AG10803 (cell line): ENCODE results near the gene NQO1.

Source experiments
- DNase-seq: peaks from one replicate; pipeline ENCODE4 v3.0.0; 2010; ENCODE audit warnings: low read depth
- H3K4me3 ChIP-seq: 2 replicates; pipeline ENCODE4 v1.5.1; 2011; ENCODE audit warnings: mild to moderate bottlenecking, low read length, control low read depth
- TF ChIP-seq, protein P1 (sequence below): conservative IDR thresholded peaks from 2 replicates; pipeline ENCODE4 v1.5.1; 2011; ENCODE audit warnings: mild to moderate bottlenecking, low read length, control low read depth, inconsistent platforms

The NQO1 gene

DNA sequence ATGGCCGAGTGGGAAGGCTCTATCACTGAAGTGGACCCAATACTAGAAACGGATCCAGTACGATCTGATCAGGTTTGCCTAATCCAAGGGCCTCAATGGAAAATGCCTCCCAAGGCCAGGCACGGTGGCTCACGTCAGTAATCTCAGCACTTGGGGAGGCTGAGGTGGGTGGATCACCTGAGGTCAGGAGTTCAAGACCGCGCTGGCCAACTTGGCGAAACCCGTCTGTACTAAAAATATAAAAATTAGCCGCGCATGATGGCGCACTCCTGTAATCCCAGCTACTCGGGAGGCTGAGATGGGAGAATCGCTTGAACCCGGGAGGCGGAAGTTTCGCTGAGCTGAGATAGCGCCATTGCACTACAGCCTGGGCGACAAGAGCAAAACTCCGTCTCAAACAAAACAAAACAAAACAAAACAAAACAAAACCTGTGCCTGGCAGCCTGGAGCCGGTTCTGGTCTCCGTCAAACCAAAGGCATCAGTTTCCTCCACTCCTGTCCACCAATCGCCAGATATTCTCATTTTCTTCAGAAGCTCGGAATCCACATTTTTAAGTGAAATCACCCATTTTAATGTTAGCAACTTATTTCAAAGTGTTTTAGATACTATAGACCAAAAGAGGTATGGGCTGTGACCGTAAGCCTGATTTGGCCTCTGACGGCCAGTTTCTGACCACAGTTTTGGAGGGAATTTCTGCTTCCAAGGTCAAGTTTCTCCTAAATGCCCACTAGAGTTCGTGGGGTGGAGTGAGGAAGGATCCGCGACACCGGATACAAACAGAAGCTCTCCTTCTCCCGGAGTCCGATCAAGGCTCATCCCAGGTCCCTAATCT lies 664 bp downstream of the NQO1 start:
- TF ChIP-seq, protein P1, sequence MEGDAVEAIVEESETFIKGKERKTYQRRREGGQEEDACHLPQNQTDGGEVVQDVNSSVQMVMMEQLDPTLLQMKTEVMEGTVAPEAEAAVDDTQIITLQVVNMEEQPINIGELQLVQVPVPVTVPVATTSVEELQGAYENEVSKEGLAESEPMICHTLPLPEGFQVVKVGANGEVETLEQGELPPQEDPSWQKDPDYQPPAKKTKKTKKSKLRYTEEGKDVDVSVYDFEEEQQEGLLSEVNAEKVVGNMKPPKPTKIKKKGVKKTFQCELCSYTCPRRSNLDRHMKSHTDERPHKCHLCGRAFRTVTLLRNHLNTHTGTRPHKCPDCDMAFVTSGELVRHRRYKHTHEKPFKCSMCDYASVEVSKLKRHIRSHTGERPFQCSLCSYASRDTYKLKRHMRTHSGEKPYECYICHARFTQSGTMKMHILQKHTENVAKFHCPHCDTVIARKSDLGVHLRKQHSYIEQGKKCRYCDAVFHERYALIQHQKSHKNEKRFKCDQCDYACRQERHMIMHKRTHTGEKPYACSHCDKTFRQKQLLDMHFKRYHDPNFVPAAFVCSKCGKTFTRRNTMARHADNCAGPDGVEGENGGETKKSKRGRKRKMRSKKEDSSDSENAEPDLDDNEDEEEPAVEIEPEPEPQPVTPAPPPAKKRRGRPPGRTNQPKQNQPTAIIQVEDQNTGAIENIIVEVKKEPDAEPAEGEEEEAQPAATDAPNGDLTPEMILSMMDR = no peak
- H3K4me3 ChIP-seq = peak overlapping the region; percentile 83
- DNase-seq = no peak

DNA sequence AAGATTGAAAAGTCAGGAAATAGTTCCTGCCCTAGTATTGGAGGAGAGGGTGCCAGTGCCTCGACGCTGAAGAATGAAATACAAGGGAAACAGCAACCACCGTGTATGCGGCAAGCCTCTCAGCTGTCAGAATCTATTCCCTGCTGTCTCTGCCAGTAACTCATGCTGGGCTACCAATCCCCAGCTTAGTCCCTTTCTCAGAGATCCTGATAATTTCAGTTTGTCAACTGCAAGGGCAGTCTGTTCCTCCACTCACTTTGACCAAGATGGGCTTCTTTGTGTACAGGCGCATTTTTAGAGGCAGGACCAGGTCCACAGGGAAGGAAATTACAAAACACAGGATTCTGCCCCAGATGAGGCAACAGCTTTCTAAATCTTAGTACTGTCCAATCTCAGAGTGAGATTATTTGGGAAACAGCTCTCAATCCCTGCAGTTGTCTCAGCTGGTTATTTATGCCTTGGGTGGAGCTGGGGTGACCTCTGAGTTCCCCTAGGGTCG lies 1.3 kb downstream of the NQO1 start:
- DNase-seq = no peak
- peak overlapping the region; percentile 83 for H3K4me3 ChIP-seq
- TF ChIP-seq, protein P1 = no peak

DNA sequence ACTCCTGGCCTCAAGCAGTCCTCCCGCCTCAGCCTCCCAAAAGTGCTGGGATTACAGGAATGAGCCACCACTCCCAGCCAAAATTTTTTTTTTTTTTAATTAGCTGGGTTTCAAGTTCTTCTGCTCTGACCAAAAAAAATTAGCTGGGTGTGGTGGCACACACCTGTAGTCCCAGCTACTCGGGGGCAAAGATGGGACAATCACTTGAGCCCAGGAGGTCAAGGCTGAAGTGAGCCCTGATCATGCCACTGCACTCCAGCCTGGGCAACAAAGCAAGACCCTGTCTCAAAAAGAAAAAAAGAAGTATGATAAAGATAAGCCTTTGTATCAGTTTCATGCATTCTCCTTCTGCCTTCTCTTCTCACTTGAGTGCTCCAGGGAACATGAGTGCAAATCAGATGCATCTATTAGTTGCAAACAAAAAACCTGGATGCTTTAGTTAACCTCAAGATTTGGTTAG lies 1.9 kb downstream of the NQO1 start:
- DNase-seq = no peak
- peak overlapping the region; percentile 83 for H3K4me3 ChIP-seq
- TF ChIP-seq, protein P1 = no peak

DNA sequence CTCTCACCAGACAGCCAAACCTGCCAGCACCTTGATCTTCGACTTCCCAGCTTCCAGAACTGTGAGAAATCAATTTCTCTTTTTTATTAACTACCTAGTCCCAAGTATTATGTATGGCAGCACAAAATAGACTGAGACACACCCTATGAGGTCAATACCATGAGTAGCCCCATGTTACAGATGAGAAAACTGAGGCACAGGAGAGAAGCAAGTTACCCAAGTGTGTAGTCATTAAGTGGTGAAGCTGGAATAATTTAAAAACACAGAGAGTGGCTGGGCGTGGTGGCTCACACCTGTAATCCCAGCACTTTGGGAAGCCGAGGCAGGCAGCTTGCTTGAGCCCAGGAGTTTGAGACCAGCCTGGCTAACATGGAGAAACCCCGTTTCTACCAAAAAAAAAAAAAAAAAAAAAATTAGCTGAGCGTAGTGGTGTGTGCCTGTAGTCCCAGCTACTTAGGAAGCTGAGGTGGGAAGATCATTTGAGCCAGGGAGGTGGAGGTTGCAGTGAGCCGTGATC lies 4.9 kb downstream of the NQO1 start:
- TF ChIP-seq, protein P1 = no peak
- no peak overlapping the region for H3K4me3 ChIP-seq
- DNase-seq = no peak

DNA sequence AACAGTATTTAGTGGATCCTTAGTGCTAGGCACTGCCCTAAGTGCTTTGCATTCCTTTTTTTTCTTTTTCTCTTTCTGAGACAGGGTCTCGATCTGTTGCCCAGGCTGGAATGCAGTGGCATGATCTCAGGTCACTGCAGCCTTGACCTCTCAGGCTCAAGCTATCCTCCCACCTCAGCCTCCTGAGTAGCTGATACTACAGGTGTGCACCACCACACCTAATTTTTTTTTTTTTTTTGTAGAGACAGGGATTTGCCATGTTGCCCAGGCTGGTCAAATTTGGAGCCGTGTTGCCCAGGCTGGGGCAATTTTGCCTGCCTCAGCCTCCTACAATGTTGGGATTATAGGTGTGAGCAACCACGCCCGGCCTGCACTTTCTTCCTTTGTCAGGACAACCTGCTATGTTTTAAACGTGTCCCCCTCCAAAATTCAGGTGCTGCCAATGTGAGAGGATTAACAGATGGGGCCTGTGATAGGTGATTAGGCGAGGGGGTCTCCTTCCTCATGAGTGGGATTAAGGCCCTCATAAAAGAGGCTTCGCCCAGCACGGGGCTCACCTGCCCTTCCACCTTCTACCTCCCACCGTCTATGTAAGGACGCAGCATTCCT lies 5.4 kb downstream of the NQO1 start:
- no peak overlapping the region for H3K4me3 ChIP-seq
- TF ChIP-seq, protein P1 = no peak
- no peak for DNase-seq

DNA sequence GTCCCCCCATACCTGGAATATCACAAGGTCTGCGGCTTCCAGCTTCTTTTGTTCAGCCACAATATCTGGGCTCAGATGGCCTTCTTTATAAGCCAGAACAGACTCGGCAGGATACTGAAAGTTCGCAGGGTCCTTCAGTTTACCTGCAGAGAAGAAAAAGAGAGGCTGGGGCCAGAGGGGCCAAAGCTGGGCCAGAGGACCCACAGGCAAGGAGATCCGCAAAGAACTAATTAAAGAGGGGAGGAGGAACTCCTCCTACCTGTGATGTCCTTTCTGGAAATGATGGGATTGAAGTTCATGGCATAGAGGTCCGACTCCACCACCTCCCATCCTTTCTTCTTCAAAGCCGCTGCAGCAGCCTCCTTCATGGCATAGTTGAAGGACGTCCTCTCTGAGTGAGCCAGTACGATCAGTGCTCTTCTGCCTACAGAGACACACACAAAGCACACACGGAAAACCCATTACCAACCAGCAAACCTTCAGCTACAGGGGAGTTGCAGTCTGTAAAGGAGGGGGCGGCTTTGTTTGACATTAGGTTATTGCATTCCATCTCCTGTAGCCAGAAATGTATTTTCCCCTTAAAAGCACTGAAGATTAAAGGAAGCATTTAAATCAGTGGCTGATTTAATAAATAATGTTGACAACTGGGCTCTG lies 8.1 kb downstream of the NQO1 start:
- TF ChIP-seq, protein P1 = no peak
- no peak for DNase-seq
- no peak overlapping the region for H3K4me3 ChIP-seq
